ENCODE measurements around the gene TFB2M. TPM values are rescaled to one million over a fixed set of nuclear protein-coding genes. Genes with fewer than 3 reads are reported as not detected.

TFB2M gene
- total and polyA plus RNA-seq, 2 donors (not counting 1 experiment from before 2014, with no cell fraction given) = 8.8 to 11.6 TPM

GRCh38 chr1:246510147-246511030 lies 55.7 kb downstream of the TFB2M start:
- CTCF ChIA-PET = no interaction called here
- H3K27me3 Mint-ChIP-seq = no peaks in the 10 kb centered on the region
- no peak overlapping the region for H3K27ac ChIP-seq (ENCODE audit: low read length in 2 of 2)
- H3K9ac ChIP-seq (ENCODE audit: low read length) = no peak overlapping the region
- intact Hi-C loops (cut with micrococcal nuclease) = no loop called here
- peaks cover 6% of the 10 kb centered on the region for H3K79me2 ChIP-seq (ENCODE audit: control insufficient read depth, insufficient read depth, low read length)
- POLR2A ChIA-PET = no interaction called here
- peaks cover 0 to 24% (median 7%) of the 10 kb centered on the region in 3 donors for H3K9me3 ChIP-seq (ENCODE audit: control extremely low read depth in 1 of 3, control insufficient read depth in 2 of 3, insufficient read depth in 1 of 3, low read length in 2 of 3)
- H4K20me1 ChIP-seq (ENCODE audit: control insufficient read depth, insufficient read depth, low read length, poor library complexity, severe bottlenecking) = no peaks in the 10 kb centered on the region
- no peak overlapping the region for H3K4me3 ChIP-seq (ENCODE audit: control extremely low read depth in 1 of 5, extremely low read depth in 1 of 5, insufficient read depth in 1 of 5, low read depth in 2 of 5, low read length in 4 of 5)
- TF ChIP-seq EZH2 (IDR thresholded peaks at IDR 0.05; ENCODE audit: borderline replicate concordance, insufficient read depth, low read depth, low read length, poor library complexity, severe bottlenecking) = no peak
- no peak for TF ChIP-seq CTCF (IDR thresholded peaks at IDR 0.05)
- H3K9me3 Mint-ChIP-seq (ENCODE audit: insufficient read depth) = peaks cover 5% of the 10 kb centered on the region
- no peak overlapping the region for H3K27ac Mint-ChIP-seq
- H2AFZ ChIP-seq (ENCODE audit: insufficient read depth, low read depth, low read length, poor library complexity, severe bottlenecking) = no peak overlapping the region
- ATAC-seq (ENCODE audit: low read depth) = no peak
- H3K36me3 ChIP-seq (replicated peaks in 1 of 2; ENCODE audit: control extremely low read depth in 1 of 2, control insufficient read depth in 1 of 2, extremely low read depth in 1 of 2, insufficient read depth in 2 of 2, low read length in 1 of 2) = no peaks in the 10 kb centered on the region
- peaks cover 10 to 14% of the 10 kb centered on the region in 2 donors for H3K4me1 ChIP-seq (ENCODE audit: control insufficient read depth in 2 of 2, insufficient read depth in 2 of 2, low read length in 2 of 2)
- no peak for DNase-seq
- no peak overlapping the region for H3K4me2 ChIP-seq (replicated peaks; ENCODE audit: low read depth, low read length, poor library complexity, severe bottlenecking)
- H3K27me3 ChIP-seq (replicated peaks in 1 of 4; ENCODE audit: control extremely low read depth in 1 of 4, control insufficient read depth in 3 of 4, insufficient read depth in 4 of 4, low read length in 3 of 4) = no peaks in the 10 kb centered on the region
- peaks cover 18% of the 10 kb centered on the region for H3K4me1 Mint-ChIP-seq
- WGBS (ENCODE audit: insufficient coverage) = 82% methylated on average over 12 of the region's 13 CpGs
- no peak overlapping the region for H3K4me3 Mint-ChIP-seq

Measured in B cell (primary cell).